GM21423 (cell line): Measurements from ENCODE around the gene DAP3.
"Not testable (repeated sequence)": the region's sequence is repeated elsewhere in the genome, so short reads cannot be mapped to it uniquely, and the experiment has no call there.

Source experiments
- ATAC-seq: cut with Tn5 transposase; IDR thresholded peaks from one replicate; pipeline ENCODE4 v1.9.1; 2021; ENCODE audit warnings: mild to moderate bottlenecking, moderate library complexity; ENCODE audit not compliant: unreplicated experiment

Gene DAP3

GRCh38 chr1:155717041-155717440, 28.1 kb downstream of the DAP3 start:
- ATAC-seq, result peak; percentile 72

DNA sequence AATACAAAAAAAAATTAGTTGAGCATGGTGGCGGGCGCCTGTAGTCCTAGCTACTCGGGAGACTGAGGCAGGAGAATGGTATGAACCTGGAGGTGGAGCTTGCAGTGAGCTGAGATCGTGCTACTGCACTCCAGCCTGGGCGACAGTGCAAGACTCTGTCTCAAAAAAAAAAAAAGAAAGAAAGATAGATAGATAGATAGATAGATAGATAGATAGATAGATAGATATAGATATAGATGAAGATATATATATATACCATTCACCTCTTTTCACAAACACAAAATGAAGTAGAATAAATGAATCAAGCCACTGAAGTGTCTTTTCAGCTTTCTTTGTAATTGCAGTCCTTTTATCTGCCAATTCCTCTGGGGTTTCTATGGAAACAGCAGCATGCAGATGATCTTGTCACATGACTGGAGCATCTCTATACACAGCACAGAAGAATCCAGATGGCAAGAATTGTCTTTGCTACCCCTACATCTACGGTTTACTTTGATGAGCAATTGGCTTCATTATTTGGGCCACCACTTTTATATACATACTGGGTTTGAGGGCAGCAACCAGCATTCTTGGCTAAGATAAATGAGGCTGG, 29.7 kb downstream of the DAP3 start:
- ATAC-seq, result not testable (repeated sequence)

DNA sequence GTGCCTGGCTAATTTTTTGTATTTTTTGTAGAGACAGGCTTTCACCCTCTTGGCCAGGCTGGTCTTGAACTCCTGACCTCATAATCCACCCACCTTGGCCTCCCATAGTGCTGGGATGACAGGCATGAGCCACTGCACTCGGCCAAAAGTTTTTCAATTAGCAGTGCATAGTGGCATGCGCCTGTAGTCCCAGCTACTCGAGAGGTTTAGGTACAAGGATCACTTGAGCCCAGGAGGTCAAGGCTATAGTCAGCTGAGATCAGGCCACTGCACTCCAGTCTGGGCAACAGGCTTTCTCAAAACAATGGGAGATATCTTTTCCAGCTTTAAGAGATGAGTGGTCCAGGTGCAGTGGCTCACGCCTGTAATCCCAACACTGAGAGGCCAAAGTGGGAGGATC, 30.8 kb downstream of the DAP3 start:
- ATAC-seq, result no peak

DNA sequence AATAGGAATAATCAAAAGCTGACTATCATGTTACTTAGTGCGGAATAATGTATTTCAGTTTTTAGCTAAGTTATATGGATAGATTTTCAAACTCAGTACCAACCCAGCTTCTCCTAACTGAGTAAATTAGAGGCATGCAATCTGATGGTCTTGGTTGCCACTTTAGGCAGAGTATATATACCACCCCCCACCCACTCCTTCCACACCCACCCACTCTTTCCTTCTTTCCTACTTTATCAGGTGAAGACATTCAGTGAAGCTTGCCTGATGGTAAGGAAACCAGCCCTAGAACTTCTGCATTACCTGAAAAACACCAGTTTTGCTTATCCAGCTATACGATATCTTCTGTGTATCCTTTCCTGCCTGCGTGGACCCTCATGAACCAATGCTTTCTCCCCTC, 36.3 kb downstream of the DAP3 start:
- ATAC-seq, result no peak

DNA sequence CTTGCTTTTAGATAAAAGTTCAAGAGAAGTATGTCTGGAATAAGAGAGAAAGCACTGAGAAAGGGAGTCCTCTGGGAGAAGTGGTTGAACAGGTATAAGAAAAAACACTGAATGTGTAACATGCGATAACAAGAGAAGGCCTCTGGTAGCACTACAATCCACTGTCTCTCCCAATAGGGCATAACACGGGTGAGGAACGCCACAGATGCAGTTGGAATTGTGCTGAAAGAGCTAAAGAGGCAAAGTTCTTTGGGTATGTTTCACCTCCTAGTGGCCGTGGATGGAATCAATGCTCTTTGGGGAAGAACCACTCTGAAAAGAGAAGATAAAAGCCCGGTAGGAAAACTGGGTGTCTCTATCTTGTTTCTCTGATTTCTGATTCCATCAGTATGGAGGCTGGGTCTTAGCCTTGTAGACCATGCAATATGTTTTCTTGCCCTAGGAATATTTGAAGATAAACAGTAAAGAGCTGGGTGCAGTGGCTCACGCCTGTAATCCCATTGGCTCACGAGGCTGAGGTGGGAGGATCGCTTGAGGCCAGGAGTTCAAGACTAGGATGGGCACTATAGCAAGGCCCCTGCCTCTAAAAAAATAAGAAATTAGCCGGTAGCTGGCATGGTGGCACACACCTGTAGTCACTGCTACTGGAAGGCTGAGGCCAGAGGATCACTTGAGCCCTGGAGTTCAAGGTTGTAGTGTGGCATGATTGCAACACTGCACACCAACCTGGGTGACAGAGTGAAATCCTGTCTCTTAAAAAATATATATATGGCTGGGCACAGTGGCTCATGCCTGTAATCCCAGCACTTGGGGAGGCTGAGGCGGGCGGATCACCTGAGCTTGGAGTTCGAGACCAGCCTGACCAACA, 40.4 kb downstream of the DAP3 start:
- no peak for ATAC-seq

DNA sequence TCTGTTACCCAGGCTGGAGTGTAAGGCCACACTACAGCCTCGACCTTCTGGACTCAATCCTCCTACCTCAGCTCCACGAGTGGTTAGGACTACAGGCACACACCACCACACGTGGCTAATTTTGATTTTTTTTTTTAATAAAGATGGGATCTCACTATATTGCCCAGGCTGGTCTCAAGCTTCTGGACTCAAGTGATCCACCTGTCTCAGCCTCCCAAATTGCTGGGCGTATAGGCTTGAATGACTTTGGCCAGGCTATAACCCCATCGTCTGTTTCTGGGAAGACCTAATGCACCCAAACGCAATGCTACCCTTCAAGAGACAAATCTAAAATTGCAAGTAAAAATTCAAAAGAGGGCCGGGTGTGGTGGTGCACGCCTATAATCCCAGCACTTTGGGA, 52.1 kb downstream of the DAP3 start:
- no peak for ATAC-seq

DNA sequence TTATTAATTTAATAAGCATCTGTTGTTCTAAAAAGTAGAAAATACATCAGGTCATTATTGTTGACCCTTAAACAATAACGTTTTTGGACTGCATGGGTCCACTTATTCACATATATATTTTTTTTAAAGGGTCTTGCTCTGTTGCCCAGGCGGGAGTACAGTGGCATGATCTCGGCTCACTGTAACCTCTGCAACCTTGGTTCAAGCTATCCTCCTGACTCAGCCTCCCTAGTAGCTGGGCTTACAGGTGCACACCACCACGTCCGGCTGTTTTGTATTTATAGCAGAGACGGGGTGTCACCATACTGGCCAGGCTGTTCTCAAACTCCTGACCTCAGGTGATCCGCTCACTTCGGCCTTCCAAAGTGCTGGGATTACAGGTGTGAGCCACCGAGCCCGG, 53.0 kb downstream of the DAP3 start:
- no peak for ATAC-seq

DNA sequence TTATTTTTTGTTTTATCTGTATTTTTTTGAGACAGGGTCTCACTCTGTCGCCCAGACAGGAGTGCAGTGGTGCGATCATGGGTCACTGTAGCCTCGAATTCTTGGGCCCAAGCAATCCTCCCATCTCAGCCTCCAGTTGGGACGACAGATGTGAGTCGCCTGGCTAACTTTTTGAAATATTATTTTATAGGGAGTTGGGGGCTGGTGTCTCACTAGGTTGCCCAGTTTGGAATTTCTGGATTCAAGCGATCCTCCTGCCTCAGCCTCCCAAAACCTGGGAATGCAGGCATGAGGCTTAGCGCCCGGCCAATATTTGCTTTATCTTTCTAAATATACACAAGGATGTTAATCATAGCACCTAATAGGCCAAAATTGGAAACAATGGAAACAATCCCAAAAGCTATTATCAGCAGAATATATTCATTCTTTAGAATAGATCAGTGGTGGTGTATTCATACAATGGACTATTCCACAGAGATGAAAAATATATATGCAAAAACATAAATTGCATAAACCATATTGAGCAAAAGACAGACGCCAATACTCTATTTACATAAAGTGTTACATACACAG, 55.9 kb downstream of the DAP3 start:
- ATAC-seq, result no peak

DNA sequence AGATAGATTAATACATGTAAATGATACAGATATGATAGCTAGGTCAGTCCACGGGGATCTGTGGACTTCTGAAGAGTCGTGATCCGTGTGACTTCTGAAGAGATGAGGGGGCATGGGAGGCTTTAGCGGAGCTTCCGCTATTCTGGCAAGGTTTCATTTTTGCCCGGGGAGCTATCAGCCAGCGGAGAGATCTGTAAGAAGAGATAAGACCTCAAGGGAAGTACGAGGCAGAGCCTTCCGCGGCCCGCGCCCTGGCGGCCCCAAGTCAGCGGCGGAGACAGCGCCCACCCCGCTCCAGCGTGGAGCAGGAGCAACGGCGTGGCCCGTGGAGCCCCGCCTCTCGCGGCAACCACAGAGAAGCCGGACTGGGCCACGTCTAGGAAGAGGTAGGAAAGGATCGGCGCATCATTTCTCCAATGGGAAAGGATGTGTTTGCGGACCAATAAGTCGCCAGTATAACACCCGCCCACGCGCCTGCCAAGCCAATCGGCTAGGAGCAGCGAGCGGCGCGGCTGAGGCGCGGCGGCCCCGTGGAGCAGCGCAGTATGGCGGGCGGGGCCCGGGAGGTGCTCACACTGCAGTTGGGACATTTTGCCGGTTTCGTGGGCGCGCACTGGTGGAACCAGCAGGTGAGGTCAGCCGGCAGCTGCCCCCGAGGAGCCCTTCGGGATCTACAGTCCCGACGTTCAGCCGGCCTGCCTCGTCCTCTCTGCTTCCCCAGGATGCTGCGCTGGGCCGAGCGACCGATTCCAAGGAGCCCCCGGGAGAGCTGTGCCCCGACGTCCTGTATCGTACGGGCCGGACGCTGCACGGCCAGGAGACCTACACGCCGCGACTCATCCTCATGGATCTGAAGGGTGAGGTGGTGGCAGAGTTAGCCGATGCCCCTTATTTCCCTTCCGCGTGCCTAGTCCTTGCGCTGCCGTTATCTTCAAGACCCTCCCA, 56.7 kb downstream of the DAP3 start:
- peak; percentile 87 for ATAC-seq

DNA sequence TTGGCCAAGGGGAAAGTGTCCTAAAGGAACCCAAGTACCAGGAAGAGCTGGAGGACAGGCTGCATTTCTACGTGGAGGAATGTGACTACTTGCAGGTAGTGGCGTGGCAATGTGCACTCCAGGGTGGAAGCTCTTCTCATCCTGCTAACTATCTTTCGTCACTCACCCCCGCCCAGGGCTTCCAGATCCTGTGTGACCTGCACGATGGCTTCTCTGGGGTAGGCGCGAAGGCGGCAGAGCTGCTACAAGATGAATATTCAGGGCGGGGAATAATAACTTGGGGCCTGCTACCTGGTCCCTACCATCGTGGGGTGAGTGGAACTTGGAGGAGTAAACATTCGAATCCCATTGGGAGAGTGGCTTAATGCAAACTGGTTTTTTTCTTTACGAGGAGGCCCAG, 58.7 kb downstream of the DAP3 start:
- ATAC-seq, result not testable (repeated sequence)

DNA sequence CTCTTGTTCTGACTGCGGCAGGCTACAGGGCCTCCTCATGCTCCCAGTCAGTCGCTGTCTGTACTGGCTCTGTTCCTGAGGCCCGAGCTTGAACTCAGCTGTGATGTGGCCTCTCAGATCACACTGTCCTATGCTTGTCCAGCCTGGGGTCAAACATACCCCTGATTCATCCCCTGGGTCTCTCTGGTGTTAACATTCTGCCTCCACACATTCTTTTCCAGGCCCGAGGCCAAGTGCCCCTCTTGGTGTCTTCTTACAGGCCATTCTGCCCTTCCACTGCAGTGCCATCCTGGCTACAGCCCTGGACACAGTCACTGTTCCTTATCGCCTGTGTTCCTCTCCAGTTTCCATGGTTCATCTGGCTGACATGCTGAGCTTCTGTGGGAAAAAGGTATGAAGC, 59.2 kb downstream of the DAP3 start:
- not testable (repeated sequence) for ATAC-seq

GRCh38 chr1:155759017-155759416, 70.1 kb downstream of the DAP3 start:
- not testable (repeated sequence) for ATAC-seq

GRCh38 chr1:155759966-155760630, 71.2 kb downstream of the DAP3 start:
- ATAC-seq, result no peak

GRCh38 chr1:155760751-155761475, 72.0 kb downstream of the DAP3 start:
- no peak for ATAC-seq

DNA sequence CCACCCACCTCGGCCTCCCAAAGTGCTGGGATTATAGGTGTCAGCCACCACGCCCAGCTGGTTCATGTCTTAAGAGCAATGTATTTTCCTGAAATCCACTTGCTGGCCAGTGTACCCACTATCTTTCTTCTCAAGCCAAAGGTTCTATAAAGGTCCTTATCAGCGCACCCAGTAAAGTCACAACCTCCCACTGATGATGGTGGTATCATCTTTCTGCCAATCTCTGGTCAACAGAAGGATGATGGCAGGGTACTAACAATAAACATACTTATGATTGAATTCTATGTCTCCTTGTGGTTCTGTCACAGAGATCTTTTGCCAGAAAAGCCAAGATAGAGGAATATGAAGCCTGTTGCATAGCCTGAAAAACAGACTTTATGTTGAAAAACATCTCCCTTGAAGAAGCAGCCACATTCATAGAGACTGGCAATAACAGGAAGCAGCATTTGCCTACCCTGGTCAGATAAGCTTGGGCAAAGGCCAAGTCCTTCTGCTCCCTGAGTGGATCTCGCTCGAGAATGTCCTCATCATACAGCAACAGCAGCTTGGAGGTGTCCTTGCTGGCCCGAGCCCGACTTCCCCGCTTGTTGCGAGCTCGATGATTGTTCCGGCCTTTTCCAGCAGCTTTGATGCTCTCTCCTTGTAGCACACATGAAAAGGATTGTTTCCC, 73.0 kb downstream of the DAP3 start:
- no peak for ATAC-seq

GRCh38 chr1:155763090-155763815, 74.4 kb downstream of the DAP3 start:
- ATAC-seq, result not testable (repeated sequence)

- not testable (repeated sequence) for ATAC-seq
Observed at GRCh38 chr1:155763989-155764388, 75.1 kb downstream of the DAP3 start.

GRCh38 chr1:155767399-155767989, 78.6 kb downstream of the DAP3 start:
- not testable (repeated sequence) for ATAC-seq
